NCI-H1417 treated with DMSO at 0.1 percent for 48 hours (cell line): ENCODE results near the gene MRPS14.
"Not testable (repeated sequence)": the region's sequence is repeated elsewhere in the genome, so short reads cannot be mapped to it uniquely, and the experiment has no call there.

Experiments used
- DNase-seq: peaks from one replicate; lab custom pipeline; 2025; lab: John Stamatoyannopoulos, UW

Gene MRPS14

DNA sequence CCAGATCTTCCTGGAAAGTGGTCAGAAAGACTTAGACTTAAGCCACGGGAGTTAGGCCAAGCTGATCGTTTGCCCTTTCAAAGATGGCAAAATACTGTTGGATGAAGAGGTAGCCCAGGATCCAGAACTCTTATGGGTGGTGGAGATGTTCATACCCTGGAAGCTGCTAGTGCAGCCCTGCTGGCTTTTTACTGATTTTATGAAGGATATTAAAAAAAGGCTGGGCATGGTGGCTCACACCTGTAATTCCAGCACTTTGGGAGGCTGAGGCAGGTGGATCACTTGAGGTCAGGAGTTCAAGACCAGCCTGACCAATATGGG is 657 bp upstream of the MRPS14 start:
- DNase-seq: not testable (repeated sequence)

DNA sequence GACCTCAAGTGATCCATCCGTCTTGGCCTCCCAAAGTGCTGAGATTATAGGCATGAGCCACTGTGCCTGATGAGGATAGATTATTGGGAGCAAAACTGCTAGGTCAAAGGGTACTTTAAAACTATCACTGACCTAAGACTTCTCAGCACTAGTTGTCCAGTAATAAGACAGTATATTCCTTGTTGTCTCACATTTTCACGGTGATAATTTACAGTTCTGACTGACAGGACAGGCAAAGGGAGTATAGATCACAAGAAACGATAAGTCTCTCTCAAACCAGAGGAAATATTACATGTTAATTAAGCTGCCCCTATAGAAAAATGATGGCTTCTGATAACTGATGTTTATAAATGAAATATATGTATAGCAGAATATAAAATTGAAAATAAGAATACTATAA is 3.7 kb downstream of the MRPS14 start:
- no peak for DNase-seq

DNA sequence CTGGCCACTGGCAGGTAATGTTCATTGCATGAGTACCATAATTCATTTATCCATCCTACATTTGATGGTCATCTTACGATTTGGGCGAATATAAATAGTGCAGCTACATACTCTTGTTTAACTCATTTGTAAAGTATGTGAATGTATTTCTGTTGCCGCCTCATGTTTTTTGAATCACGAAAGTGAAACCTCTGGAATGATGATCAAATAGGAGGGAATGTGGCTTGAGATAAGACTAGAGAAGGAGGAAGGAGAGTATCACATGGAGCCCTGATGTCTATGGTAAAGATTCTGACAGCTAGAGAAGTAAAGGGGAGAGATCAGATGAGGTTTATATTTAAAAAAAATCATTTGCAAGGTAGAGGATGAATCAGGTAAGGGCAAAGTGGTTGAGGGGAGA is 8.0 kb downstream of the MRPS14 start:
- no peak for DNase-seq

DNA sequence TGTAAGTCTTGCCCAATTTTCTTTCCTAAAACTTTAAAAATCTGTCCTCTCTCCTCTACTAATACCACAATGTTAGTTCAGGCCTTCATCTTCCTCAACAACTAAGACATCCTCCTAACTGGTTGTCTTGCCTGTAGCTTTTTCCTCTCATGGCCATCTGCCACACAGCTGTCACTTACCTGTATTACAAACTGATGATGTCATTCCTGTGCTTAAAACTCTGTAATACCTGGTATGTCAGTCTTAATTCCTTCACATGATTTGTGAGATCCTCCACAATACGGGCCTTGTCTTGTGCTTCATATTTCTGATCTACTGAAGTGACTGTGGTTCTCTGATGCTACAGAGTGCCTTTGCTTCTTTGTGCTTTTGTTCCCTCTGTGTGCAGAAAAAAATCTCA is 9.8 kb downstream of the MRPS14 start:
- no peak for DNase-seq

DNA sequence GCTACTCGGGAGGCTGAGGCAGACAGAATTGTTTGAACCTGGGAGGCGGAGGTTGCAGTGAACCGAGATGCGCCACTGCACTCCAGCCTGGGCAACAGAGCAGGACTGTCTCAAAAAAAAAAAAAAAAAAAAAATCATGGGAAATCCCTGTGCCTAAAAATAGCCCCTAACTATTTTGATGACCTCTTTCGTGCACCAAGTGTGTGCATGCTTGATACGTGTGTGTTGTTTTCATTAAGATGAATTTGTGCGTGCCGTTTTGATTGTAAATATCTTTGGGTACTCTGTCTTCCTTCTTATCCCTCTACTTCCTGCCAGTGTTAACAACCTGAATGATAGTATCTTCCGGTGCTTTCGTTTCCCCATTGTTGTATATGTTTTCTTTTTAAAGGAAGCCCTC is 13.7 kb downstream of the MRPS14 start:
- no peak for DNase-seq

DNA sequence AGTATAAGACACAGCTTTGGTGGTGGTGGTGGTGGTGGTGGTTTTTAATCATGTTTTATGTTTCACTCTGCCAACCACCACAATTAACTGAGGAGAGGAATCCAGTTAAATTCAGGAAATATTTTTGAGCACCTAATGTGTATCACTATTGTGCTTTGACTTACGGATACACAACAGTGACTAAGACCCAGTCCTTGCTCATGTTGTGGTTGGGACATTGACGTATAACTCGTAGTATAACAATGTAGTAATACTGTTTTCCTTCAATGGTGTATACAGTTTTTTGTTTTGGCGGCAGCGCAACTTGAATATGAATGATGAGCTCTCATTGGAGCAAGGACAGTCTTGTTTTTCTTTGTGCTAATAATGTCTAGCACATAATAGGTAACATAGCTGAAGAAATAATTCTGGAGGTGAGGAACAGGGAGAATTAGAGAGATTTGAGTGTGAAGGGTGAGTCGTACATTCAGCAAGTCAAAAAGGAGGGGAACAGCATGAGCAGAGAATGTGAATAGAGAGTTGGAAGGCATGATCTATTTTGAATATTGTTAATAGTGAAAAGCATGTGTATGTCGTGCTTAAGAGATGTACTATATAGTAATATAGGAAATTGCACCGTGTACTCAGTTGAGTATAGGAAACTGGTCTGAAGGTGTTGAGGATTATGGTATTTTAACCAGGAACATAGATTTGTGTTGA is 18.0 kb downstream of the MRPS14 start:
- DNase-seq: no peak

DNA sequence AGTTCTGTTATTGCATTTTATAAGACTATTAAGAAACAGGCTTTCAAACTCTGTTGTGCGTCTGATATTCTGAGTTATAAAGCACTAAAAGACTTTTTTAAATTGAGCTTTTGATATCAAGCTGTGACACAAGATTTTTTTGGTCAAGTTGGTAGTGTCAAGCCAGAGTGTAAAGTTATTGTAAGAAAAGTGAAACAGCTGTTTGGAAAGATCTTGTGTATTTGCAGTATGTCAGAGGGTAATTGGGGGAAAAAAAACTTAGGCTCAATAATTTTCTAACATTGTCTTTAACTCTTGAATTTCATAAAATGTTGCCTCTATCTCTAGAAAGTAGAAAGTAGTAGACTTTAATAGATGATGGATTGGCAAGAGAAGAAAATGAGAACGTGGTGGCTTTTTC is 19.7 kb downstream of the MRPS14 start:
- no peak for DNase-seq

DNA sequence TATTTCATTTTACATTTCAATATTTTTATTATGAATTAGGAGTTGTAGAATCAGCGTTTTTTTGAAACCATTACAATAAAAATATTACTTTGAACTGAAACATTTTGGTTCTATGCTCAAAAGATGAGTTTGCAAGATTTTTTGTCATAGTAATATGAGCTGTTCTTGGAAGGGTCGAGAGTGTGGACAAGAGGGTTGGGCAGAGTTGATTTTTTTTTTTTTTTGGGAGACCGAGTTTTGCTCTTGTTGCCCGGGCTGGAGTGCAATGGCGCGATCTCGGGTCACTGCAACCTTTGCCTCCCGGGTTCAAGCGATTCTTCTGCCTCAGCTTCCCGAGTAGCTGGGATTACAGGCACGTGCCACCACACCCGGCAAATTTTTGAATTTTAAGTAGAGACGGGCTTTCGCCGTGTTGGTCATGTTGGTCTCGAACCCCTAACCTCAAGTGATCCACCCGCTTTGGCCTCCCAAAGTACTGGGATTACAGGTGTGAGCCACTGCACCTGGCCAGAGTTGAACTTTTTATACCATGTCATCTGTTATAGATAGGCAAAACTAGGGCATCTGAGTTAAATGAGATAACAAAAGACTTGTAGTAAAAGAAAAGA is 20.2 kb downstream of the MRPS14 start:
- DNase-seq: no peak

DNA sequence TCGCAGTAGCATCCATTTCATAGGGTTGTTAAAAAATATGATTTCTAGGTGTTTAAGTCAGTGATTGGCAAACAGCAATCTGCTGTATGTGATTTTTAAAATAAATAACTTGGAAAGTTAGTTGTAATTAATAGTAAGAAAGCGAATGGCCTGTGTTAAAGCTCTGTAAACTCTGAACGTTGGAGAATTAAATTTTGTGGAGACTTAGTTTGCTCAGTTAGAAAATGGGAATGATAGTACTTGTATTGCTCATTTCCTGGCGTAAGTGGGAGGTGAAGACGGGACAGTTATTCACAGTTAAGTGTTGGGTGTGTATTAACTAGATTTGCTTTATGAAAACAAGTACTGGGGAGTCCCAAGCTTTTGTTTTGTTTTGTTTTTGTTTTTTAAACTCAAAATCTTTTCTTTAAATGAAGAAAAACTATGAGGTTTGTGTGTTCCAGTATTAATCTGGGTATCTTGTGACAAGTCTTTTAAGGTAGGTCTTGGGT is 22.5 kb downstream of the MRPS14 start:
- DNase-seq: no peak

DNA sequence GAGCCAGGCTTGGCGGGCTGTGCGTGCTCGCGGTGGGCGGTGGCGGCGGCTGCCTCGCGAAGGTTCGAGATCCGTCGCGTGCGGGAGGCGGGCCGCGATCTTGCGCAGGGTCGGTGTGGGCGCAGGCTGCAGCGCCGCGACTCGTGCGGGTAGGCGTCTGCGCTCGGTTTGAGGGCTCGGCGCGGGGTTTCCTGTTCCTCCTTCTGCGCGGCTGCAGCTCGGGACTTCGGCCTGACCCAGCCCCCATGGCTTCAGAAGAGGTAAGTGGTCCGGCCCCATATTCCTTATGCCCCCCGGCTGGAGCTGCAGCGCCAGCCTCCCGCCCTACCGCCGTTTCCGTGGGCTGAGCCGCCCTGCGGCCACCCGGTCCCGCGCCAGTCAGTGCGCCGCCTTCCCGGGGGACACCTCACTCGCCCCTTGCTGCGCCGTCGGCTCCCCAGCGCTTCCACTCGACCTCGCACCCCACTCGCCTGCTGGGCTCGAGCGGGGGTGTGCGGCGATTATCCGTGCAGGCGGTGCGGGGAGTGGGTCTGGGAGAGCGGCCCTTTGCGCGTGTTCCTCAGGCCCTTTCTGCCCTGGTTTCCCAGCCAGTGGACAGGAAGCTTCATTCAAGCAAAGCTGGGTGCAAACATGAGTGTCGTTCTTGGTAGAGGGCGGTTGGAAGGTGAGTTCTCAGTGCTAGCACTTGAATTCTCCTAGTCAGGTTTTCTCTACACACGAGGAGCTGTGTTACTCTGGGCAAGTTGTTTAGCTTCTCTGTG is 23.1 kb downstream of the MRPS14 start, which contains the start of gene CACYBP:
CACYBP (plus strand) TSS at position 12 of the 761 bp plus-strand sequence; CDS start at position 246, 234 bp downstream.
- no peak for DNase-seq

DNA sequence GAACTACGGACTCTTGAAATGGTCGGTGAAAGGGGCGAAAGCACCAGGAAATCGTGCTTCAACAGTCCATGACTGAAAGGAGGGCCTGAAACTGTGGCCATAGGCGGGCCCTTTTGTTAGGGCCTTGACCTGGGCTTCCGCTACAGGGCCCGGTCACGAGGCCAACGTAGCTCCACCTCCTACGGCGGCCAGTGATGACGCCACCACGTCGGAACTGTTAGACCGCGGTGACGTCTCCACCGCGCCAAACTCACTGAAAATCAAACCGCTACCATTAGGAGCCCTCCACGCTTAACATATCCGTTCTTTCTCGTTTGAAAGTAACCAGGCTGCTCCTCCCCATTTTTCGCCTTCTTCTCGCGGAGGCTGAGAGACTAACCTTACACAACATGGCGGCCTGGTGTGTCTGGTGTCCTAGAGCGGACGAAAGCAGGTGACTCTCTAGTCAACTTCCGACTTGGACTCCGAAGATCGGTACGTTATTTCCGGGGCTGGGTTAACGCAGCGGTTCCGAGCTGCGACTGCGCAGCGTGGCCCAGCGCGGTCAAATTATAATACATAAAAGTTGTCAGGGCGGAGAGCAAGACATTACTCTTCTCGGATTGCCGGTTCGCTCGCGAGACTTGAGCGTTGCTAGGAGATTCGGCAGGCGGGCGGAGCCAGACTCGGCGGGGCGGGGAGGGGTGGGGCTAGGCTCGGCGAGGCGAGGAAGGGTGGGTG is 23.8 kb downstream of the MRPS14 start:
- DNase-seq: peak; percentile 88

DNA sequence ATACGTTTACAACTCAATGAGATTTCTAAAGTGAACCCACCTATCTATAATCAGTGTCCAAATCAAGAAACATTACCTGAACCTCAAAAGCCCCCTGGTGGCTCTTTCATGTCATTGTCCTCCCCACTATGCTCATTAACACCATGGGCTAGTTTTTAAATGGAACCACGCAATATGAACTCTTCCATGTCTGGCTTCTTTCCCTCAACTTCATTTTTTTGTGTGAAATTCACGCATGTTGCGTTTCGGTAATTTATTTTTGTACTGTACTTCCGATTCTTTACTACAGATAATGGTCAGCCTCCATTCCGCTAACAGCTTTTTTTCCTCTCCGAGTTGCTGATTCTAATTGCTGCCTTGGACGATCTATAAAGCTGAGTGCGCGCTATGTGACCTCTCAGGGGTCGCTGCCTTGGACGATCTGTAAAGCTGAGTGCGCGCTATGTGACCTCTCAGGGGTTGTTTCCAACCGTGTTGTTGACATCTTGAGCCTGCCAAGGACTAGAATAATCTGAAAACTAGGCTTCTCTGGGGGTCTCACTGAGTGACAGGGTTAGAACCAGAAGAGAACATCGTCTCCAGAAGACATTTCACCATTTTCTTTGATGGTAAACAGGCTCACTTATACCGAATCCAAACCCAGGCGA is 24.5 kb downstream of the MRPS14 start:
- peak; percentile 72 for DNase-seq

DNA sequence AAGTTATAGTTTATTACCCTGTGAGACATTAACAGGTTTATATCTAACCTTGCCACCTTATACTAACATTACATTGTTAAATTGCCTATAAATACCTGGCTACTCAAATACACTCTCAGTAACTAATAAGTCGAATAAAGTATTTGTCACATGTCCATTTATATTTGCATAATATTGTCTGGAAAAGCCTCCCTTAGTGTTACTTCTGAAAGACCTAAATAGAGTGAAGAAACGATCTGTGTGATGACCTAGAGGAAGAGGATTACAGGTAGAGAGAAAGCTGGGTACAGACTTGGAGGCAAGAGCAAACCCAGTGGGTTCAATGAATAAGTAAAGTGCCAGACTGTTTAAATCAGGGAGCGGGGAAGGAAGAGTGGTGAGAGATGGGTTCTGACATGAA is 26.2 kb downstream of the MRPS14 start:
- no peak for DNase-seq

DNA sequence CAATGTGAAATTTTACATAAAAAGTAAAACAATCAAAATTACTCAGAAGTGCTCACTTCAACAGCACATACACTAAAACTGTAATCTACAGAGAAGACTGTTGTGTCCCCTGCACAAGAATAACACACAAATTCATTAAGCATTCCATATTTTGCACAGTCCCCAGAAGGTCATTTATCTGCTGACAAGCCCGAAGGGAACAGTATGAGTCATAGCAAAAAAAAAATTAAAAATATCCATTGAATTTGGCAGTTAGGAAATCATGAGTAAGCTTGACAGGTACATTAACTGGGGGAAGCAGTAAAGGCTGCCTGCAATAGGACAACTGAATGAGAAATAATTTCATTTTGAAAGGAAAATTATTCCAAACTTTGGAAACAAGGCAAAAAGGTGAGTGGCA is 26.7 kb downstream of the MRPS14 start:
- no peak for DNase-seq

DNA sequence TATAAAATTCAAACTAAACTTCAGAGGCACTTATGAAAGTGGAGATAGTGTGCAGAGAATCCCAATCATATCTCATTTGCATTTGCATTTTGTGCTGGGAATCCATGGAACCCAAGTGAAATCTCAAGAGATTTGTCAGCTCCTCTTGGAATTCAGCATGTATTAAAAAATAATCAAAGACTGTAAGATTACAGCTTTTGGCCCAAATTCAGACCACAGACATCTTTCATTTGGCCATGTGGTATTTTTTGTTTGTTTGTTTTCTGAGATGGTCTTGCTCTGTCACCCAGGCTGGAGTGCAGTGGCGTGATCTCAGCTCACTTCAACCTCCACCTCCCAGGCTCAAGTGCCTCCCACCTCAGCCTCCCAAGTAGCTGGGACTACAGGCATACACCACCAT is 27.3 kb downstream of the MRPS14 start:
- no peak for DNase-seq

DNA sequence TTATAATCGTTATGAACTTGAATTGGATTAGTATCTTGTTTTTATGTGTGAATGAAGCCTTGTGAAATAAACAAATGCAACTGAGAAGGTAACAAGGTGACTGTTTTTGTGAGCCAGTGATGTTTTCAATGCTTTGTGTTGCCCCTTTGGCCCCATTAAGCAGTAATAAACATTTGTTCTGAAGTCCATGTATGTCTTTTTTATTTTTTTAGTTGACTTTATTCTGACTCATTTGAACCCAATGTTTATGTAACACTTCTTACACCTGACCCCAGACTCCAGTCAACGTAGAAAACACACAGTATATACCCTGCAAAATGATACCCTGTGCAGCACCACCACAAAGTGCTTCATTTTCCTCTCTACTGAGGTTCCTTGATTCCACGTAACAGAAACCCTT is 28.1 kb downstream of the MRPS14 start:
- no peak for DNase-seq

DNA sequence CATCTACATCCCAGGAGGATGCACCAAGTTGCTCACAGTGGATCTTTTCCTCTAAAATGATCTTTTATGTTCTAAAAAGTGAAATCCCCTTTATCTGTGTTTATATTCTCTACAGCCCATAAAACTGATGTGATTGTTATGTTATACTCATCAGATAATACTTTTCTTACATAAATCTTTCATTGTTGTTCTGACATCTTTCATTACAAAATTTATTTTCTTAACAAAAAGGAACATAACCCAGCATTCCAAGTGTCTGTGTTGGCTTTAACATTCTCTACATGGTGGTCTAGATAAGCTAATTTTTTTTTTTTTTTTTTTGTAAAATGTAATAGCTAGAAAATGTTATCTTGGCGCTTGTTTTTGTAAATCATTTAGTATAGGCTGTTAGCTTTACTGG is 31.8 kb downstream of the MRPS14 start:
- no peak for DNase-seq

DNA sequence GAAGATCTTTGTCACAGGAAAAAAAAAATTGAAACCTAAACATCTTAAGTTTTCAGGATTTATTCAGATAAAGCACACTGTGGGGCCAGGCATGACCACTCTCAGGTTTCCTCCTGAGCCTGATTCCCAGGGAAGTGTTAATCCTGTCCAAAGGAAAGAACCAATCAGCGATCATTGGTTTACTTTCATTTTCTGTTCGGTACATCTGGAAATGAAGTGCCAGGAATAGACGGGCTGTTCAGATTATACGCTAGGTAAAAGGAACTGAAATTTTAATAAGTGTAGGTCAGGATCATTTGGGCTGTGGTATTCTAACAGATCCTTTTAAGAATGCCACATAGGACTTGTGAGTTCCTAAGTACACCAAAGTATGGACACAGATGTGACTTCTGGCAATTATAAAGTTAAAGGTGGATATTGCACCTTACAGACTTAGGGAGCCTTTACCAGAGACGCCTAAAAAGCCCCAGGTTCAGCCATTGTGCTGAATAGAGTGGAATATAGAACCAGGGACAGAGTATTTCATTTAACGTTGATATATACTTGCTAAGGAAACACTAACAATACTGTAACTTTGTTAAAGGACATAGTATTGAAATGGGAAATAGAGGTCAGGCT is 32.7 kb downstream of the MRPS14 start:
- no peak for DNase-seq

DNA sequence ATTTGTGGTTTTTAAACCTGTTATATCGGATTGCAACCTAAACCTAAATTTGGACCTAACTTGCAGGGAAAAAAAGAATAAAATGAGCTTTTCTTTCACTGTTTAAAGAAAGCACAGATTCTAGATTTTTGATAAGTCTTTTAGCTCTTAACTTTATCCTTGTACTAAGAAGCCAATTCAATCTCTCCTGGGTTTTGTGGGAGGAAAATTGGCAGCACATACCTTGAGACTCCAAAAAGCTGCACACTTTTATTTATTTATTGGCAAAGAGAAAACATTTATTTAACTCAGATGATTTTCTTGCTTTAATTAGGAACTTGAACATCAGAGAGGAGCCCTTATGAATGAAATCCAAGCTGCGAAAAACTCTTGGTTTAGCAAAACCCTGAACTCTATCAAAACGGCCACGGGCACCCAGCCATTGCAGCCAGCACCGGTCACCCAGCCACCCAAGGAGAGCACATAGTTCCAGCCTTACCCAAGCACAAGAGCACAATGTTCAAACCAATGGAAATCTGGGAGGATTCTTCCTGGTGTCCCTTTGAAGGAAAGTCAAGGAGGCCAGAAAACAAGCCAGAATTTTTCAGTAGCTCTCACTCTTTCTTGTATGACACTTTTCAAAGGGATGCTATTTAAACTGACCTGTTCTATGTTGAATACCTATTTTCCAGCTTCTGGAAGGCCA is 33.5 kb downstream of the MRPS14 start:
- DNase-seq: no peak

DNA sequence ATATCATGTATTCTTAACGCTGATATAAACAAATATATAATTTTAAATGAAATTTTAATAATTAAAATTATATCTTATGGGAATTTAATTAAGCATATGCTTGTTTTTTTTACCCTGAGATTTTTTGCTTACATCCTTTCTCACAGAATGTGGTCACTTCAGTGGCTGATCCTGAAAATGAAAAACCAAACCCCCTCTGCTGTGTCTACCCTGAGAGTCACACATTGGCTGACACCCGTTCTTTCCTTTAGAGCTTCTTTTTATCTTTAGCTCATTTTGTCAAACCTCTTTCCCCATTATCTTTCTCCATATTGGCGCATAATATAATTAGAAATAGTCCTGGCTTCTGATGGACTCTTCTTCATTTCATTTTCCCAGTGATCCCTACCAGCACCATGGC is 34.2 kb downstream of the MRPS14 start:
- DNase-seq: no peak

DNA sequence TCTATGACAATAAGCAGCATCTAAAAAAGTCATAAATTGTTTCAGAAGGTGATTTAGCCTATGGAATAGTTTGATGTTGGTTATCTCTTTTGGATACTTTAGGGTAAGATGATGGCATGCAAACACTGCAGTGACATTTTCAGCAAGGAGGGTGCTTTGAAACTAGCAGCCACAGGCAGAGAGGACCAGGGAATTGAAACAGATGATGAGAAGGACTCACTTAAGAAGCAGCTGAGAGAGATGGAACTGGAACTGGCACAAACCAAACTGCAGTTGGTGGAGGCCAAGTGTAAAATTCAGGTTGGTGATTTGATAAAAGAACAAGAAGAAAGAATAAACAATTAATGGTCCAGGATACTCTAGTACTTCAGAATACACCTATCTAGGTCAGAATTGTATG is 34.7 kb downstream of the MRPS14 start:
- no peak for DNase-seq
